LHCN-M2 (cell line): ENCODE measurements around the gene MSI2. TPM values are rescaled to one million over a fixed set of nuclear protein-coding genes. Genes with fewer than 3 reads are reported as not detected.

Experiments
- DNase-seq: peaks from one replicate; pipeline ENCODE4 v3.0.0-alpha.2; 2012; ENCODE audit warnings: low read depth
- total RNA-seq: library from RNA; depleted of rRNA; stranded (reverse); fragments of >200 nt; gene quantifications from 2 replicates; pipeline ENCODE4 v1.2.3, GENCODE V29; 2014

Gene MSI2
- total RNA-seq, 1 experiment from 2014 or later: 120 TPM

DNA sequence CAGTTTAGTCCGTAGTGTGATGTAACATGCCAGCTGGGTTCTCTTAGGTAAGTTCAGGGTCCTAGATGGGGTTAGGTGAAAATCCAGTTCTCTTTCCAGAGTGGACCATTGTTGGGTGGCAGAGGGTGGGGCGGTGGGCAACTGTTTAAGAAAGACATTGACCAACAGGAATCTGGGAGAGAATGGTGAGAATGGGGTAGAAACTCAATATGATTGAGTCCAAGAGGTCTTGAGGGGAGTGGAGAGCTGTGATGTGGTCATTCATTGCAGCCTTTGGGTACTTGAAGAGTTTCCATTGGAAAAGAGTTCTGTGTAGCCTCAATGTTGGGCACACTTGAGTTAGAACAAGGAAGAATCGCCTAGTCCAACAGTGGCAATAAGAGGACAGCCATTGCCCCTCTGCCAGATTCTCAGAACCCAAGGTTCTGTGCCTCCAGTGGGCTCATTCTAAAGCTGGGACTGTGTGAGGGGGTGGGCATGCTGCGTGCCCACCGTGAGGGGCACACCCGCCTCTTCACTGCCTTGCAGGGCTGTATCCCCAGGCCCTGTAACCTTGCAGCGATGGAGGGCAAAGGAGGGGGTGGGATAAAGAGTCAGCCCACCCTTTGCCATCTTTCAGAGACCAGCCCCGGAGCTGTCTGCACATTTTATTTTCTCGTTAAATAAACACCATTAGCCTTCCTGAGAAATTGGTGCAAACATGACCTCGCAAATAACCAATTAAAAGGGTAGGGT is 280.6 kb downstream of the MSI2 start:
- no peak for DNase-seq

DNA sequence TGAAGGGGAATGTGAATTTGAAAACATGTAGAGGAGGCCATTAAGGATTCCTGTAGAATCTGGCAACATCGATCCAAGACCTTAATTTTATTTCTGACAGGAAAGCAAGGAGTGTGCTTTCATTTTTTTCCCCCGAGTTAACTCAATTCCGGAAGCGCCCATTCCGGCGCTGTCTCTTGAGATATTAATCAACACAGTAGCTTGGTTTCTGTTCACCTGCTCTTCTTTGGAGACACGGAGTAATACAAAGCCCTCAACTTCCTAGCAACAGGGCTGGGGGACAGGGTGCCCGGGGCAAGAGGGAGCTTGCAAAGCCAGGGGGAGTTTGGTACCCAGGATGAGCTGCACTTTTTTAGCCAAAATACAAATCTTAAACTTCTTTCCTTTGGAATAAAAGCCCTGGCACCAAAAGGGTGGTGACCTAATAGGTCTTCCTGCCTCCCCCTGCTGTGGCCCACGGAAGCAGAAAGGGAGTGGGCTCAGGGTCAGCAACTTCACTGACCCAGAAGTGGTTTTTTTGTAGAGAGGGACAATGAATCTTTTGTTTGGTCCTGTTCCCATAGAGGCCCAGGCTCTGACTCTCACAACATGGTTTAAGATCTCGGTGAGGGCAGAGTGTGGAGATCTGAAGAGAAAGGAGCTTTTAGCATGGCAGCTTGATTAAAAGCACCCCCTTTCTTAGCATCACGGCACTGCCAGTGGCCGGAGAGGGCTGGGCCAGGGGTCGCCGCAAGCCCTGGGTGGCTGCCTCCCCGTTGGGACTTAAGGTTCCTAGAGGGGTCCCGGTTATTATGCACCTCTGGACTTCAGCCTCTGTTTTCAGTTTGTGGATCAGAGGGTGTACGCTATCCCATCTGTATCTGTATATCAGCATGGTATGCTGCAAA is 281.4 kb downstream of the MSI2 start:
- no peak for DNase-seq

DNA sequence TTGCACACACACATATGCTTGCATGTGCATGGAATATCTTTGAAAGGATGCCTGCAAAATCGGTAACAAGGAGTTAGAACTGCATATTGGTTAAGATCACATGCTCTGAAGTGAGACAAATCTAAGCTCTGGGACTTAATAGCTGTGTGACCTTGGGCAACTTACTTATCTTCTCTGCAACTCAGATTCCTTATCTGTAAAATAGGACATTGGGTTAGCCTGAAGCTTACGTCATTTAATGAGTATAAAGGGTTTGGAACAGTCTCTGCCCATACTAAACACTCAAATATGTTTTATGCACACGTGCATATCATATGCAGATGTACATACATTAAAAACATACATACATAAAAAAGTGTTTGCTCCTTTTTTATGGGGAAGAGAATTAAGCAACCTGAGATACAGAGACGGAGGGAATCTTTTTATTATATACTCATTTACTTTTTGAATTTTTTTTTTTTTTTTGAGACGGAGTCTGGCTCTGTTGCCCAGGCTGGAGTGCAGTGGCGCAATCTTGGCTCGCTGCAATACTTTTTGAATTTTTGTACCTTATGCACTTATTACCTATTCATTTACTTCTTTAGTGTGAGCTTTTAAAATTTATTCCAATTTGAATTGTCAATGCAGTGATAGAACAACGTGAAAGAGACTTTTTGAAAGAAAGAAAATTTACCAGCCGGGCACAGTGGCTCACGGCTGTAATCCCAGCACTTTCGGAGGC is 282.6 kb downstream of the MSI2 start:
- DNase-seq: no peak

DNA sequence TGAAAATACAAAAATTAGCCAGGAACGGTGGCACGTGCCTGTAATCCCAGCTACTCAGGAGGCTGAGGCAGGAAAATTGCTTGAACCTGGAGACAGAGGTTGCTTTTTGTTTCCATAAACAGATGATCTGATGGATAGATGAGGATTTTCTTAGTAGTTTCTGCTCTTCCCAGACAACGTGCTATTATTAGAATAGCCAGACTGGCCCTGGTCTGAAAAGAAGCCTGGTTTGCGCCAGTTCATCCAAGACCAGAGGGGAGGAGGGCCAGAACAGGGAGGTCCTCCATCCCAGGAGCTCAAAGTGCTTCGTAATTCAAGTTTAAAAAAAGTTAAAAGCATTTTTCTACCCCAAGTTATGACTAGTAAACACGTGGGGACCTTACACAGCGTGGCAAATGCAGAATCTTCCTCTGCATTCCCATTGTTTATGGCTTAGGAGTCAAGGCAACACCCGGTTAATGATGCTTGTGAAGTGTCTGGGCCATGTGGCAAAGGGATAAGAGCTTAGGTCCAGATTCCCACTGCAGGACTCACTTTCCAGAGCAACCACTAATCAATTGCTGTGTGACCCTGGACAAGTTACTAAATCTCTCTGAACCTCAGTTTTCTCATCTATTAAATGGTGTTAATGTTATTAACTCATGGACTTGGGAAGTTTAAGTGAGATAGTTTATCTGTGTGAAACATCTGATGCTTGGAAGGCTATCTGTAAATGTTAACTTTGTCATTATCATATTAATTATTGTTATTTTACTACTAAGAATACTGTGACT is 283.4 kb downstream of the MSI2 start:
- DNase-seq: no peak

DNA sequence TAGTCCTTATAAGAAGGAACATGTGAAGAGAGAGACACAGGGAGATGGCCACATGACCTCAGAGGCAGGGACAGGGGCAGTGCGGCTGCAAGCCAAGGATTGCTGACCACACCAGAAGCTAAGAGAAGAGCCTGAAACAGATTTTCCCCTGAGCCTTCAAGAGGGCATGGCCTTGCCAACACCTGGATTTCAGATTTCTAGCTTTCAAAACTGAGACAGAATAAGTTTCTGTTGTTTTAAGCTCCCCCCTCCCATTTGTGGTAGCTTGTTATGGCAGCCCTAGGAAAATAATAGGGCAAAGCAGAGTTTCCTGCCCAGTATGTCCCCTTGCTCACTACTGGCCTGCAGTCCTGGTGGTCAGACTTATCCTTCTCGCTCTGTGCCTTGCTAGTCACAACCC is 284.3 kb downstream of the MSI2 start:
- DNase-seq: no peak

DNA sequence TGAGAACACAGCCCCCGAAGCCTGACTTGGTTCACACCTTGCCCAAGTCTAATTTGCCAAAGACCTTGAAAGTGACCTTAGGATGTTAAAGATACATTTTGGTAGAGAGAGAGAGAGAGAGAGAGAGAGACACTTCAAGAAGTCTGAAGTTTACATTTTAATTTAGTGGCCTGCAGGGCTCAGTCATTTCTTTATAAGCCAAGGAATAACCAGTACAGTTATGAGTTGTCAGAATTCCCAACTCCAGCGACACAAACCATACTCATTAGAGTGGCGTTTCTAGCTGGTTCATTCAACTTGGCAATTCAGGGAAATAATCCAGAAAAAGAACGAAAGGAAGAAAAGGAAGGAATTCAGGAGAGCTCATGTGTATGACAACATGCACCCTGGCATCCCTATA is 284.7 kb downstream of the MSI2 start:
- DNase-seq: no peak

DNA sequence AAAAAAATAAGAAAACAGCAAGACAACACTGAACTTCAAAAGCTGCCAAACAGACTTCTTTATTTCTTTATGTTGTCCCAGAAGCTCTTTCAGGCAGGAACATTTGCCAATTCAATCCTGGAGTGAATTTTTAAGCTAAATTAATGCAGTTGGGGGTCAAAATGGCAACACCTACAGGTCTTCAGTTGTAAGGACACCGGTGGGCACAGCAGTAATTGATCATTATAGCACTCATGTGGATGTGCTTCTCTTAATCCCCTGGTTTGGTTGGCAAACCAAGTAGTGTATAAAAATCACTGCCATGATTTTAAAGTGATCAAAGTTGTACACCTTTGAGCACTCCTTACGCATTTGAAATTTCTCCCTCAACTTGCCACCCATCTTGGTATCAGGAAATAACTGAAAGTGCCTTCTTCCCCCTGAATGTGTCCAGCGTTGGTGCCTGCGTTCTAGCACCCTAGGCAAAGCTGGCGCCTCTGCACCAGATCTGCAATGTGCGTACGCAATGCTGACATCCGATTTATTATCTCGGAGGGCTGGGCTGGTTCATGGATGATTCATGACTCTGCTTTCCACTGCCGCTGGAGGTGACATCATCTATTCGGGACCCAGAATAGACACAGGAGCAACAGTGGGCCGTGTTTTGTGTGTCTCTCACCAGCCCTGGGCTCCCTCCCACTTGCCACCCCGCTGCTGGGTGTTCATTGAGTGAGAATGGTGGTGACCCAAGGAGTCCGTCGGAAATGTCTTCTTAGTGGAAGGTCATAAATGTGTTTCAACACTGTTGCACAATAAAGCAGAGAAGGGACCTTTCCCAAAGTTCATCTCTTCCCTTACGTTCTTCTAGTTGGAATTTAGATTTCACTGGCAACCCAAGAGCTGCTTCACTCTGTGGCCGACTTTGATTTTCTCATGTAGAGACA is 285.4 kb downstream of the MSI2 start:
- no peak for DNase-seq

DNA sequence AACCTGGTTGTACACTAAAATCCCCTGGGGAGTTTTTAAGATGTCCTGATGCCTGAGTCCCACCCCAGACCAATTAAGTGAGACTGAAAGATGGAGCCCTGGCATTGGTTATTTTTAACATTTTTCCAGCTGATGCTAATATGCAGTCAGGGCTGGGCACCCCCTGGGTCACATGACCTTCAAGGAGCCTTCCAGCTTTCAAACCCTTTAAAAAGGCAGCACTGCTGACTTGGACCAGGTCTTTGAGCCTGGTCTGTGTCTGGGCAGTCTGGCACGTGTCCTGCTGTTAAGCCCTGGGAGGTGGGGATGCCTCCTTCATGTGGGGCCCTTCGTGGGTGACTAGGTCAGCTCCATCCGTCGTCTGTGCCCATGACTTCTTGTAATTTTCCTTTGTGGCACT is 286.2 kb downstream of the MSI2 start:
- no peak for DNase-seq

DNA sequence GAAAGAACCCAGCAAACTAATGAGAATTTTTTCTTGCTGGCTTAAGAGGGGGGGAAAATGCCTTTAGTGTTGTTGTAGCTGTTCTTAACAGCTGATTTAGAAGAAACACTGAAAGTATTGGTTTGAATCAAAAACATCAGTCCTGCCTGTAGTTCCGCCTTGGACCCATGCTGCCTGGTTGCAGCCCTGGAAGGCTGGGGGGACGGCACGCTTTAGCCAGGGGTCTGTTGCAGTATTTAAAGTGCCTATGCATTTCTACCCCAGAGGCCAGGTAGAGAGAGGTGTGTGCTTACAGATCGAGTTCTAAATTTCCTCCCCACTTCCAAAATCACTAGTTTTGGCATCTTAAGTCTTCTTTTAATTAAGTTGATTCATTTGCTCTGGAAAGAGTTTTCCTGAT is 286.9 kb downstream of the MSI2 start:
- no peak for DNase-seq

DNA sequence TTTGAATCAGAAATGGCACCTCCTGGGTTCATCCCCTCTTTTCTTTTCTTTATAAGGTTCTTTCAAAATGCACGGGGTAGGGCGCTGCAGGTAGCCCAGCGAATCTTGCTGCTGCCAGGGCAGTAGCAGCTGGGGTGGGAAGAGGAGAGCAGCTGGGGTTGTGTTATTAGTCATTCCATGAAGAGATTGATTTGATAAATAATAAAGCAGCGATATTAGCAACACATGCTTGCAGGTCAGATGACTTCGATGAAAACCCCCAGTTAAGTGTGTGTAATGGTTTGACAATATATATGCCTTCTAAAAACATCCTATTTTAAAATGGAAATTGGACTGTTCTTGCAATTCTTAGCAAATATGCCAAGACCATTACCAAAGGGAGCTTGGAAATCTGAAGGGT is 288.1 kb downstream of the MSI2 start:
- DNase-seq: no peak

DNA sequence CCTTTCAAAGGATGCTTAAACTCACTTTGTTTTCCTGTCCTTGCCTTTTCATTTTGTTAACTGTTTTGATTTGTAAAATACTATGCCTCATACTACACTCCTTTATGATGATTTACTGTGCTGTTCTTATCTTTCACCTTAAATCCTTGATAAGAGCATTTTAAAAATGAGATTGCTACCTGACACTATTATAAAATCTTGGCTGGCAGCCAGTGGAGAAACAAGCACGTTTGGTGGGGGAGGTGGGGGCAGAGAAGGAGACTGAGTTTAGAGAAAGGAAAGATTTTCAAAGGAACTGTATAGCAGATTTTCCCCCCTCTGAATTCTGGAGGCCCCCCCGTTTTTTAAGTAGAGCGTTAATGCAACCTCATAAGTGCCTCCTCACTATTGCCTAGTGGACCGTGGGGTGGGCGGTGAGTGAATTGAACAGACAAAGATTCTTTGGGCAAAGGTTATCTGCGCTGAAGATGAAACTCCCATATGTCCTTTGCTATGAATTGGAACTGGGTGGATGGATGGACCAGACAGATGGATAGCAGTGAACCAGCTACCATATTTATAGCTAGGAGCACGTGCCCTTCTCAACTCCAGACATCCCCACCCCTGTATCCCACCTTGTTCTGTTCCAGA is 288.6 kb downstream of the MSI2 start:
- no peak for DNase-seq

DNA sequence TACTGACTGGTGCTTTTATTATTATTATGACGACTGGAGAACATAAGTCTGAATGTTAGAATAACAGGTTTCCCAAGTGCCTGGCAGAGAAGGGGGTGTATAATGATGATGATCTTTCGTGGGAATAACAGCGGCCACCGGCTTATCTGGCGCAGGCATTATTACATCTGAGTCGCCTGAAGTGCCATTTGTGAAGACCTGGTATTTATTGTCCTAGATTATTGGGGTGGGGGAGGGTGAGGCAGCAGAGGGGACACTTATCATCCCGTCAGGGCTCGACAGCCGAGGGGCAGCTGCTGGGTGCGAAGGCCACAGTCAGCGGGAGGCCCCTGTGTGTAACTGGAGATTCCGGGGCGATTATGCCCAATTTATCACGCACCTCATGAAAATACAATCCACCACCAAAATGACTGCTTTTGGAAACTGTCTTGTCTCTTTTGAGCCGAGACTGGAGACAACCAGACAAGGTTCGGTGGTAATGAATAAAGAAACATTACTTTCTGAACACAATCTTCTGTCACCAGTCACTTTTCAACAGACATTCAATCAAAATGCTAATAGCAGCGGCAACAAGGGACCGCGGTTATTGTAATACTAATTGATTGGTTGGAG is 289.5 kb downstream of the MSI2 start:
- no peak for DNase-seq

DNA sequence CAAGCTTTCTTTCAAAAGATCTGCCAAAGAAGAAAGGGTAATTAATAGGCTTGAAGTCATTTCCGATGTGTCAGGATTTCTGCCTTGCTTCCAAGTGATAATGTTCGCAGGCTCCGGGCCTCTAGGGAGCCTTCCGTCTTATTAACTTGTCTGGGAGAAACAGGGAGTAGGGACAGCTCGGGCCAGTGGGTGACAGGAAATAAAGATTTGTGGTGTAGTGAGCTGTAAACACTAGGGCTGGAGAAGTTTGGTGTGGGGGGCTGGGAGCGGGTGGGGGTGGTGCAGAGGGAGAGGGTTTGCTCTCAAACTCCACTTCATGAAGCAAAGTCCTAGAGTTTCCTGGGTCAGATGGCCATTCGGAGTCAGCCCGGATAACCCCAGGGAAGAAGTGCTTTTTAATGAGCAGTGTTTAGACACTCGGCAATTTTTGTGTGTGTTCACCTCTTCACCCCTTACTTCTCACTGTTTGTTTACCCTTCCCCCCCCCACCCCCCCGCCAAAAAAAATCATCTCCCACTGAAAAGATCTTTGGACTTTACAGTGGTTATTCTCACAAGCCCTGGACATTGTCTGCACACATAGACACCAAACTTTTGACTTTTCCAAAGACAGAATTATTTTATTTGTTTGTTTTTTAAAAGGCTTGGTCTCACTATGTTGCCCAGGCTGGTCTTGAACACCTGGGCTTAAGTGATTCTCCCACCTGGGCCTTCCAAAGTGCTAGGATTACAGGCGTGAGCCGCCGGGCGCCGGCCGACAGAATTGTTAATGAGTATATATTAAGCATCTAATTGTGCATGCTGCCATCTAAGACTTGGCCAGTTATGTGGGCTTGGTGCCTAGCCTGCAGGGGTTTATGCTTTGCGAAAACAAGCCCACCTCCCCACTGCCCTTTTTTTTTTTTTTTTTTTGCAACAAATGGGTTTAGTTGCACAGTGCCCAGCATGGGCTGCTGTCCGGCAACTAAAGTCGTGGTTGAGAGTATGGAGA is 292.4 kb downstream of the MSI2 start:
- no peak for DNase-seq

DNA sequence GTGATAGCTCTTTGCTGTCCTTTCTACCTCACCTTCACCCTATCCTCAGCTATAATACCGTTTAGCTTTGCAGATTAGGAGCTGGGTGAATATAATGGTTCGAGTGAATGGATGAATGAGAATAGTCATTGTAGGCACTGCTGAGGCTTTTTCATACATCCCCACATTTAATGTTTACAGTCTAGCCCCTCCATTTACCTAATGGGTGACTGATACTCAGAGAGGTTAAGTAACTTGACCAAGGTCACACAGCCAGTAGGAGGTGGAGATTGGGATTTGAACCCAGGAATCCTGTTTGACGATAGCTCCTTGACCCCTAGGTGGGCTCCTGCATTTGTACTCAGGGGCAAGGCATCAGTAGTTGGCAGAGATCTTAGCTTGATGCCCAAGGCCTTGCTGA is 293.1 kb downstream of the MSI2 start:
- DNase-seq: no peak

DNA sequence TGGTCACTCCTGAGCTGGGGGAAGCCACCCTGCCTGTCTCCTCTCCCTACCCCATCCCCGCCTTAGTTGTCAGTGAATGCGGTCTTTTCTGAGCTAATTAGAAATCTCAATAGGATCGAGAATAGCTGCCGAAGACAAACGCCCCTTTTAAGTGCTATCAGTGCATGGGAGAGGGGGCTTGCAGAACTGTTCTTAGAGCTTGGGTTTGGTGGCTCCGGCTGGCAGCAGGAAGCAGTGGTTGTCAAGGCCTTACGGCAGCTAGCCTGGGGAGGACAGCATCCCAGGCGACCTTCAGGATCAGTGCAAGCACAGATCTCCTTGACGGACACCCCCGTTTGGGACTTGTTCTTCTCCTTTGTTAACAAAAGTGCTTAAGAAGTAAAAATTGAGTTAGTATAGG is 293.7 kb downstream of the MSI2 start:
- no peak for DNase-seq

DNA sequence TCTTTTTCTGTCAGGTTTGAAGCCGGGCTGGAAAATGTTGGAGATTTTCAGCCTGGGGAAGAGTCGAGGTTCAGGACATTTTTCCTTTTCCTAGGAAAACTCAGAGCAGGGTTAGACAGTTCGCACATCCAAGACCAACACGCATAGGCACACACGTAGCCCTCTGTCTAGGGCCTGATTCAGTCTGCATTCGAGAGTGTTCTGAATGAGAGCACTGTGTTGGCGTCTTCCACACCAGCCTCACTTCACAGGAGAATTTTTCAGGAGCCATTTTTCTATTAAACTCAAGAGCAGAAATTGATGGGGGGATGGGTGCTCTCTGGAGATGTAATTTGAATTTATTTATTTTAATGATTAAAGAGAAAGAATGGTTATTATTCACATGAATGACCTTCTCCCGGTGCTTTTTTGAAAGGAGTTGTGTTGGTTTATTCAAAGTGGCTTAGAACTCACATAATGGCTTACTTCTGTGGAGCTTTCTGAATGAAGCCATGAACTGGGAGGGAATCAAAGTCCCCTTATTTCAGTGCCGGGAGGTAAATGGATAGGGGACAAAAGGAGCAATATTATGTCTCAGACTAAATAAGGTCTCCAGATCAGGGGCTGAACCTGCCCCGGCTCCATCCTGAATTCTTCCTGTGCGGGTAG is 294.5 kb downstream of the MSI2 start:
- DNase-seq: no peak

DNA sequence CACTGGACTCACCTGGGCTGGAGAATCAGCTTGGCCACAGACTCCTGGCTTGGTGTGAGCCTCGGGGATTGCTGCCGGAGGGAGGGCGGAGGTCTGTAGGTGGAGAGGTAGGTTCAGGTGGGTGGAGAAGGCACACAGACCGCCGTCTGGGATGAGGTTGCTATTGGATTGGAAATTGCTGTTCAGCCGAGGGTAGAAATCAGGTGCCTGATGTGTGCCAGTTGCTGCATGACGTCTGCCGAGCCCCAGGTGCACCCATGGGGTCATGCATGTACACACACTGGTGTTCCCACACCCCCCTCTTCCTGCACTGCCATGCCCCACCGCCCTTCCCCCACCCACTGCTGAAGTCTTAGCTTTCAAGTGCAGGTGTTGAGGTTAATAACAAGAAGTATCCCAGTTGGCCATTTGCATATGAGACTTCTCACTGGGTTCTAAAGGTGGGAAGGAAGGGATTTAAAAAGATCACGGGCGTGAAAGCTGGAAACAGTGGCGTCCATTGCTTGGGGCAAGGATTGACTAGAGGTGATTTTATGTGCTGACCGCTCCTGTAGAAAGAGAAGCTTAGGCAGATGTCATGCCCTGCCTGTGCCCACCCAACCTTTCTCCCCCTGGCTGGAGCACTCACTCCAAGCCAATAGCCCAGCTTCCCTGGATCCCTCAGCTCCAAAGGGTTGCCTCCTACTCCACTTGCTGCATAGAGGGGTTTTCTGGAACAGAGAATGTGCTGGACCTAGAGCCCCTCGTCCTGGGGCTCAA is 295.2 kb downstream of the MSI2 start:
- DNase-seq: no peak
